Measurements from ENCODE around the gene SP9.

Gene SP9

DNA sequence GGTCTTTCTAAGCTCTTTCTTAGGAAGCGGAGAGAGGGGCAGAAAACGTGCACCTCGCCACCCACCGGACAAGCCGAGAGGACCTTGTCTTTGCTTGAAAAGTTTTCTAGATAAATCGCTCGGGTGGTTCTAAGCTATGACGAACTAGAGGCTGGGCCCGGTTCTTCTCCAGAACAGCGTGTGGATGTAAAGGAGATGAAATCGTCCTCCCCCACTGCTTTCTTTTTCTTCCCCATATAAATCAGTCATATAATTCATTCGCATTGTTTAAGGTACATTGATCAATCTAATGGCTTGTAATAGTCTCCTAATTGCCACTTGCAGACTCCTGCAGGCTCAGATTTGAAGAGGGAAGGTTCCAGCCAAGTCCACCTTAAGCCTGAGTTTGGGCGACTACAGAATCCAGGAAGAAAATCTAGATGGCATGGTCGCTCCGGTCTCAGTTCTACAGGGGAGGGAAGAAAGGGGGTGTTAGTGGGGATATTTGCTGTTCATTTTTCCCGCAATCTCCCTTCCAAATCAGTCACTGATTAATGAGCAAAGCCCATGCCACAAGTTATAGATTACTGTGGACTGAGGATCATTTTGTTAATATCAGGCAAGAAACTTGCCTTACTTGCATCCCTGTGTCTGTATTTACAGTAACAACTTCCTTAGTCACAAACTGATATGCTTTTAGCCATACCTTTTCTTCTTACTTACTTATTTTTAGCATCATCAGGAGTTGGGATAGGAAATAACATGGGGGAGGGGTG, 5.6 kb upstream of the SP9 start:
- no peak overlapping the region for H3K4me3 ChIP-seq (ENCODE audit: low read depth, low read length)
- TF ChIP-seq, protein P1, sequence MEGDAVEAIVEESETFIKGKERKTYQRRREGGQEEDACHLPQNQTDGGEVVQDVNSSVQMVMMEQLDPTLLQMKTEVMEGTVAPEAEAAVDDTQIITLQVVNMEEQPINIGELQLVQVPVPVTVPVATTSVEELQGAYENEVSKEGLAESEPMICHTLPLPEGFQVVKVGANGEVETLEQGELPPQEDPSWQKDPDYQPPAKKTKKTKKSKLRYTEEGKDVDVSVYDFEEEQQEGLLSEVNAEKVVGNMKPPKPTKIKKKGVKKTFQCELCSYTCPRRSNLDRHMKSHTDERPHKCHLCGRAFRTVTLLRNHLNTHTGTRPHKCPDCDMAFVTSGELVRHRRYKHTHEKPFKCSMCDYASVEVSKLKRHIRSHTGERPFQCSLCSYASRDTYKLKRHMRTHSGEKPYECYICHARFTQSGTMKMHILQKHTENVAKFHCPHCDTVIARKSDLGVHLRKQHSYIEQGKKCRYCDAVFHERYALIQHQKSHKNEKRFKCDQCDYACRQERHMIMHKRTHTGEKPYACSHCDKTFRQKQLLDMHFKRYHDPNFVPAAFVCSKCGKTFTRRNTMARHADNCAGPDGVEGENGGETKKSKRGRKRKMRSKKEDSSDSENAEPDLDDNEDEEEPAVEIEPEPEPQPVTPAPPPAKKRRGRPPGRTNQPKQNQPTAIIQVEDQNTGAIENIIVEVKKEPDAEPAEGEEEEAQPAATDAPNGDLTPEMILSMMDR (IDR thresholded peaks at IDR 0.05; ENCODE audit: borderline replicate concordance, insufficient read depth, low read depth, low read length), result no peak

DNA sequence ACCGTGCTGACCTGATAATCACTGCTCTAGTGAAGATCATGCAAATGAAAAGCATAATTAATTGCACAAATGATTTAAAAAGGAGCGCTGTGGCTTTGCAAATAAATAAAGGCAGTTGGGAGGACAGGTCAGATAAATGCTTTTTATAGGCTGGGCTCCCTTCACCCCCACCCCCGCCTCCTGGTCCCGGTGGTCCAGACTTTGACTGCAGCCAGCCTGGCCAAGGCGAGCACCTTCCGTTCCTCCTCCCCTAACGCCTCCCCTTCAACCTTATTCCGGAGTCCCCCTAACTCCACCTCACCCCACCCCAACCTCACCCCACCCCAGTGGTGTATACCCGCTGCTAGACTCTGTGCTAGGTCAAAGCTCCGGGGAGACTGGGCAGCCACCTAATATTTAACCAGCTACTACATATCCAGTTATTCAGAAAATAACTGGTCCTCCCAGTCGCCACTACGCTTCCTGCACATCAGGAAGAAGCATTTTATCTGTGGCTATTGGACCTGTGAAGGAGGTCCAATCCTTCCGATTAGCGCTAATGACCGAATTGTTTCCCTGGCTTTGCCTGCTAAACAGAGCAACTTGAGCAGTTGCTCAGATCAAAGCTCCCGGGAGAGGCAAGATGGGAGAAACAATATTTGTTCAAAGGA, 3.7 kb upstream of the SP9 start:
- H3K4me3 ChIP-seq (ENCODE audit: low read depth, low read length), result no peak overlapping the region
- TF ChIP-seq, protein P1 (IDR thresholded peaks at IDR 0.05; ENCODE audit: borderline replicate concordance, insufficient read depth, low read depth, low read length), result no peak

GRCh38 chr2:174331595-174332216, 3.0 kb upstream of the SP9 start:
- TF ChIP-seq, protein P1 (IDR thresholded peaks at IDR 0.05; ENCODE audit: borderline replicate concordance, insufficient read depth, low read depth, low read length), result no peak
- no peak overlapping the region for H3K4me3 ChIP-seq (ENCODE audit: low read depth, low read length)

DNA sequence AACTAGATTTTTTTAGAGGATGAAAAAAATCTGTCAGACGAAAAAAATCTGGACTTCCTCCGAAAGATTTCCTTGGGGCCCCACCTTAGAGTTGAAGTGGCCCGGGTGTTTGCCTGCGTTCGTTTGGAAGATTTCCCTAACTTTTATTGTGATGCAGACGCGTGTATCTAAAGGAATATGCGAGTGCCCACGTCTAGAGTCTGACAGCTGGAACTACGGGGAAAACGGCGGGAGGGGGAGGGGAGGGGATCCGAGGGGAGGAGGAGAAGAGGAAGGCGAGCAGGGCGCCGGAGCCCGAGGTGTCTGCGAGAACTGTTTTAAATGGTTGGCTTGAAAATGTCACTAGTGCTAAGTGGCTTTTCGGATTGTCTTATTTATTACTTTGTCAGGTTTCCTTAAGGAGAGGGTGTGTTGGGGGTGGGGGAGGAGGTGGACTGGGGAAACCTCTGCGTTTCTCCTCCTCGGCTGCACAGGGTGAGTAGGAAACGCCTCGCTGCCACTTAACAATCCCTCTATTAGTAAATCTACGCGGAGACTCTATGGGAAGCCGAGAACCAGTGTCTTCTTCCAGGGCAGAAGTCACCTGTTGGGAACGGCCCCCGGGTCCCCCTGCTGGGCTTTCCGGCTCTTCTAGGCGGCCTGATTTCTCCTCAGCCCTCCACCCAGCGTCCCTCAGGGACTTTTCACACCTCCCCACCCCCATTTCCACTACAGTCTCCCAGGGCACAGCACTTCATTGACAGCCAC, 2.4 kb upstream of the SP9 start:
- TF ChIP-seq, protein P1 (IDR thresholded peaks at IDR 0.05; ENCODE audit: borderline replicate concordance, insufficient read depth, low read depth, low read length), result no peak
- H3K4me3 ChIP-seq (ENCODE audit: low read depth, low read length), result no peak overlapping the region

- TF ChIP-seq, protein P1 (IDR thresholded peaks at IDR 0.05; ENCODE audit: borderline replicate concordance, insufficient read depth, low read depth, low read length), result no peak
- peak overlapping the region; percentile 42 for H3K4me3 ChIP-seq (ENCODE audit: low read depth, low read length)
Observed at GRCh38 chr2:174333017-174333371, 1.8 kb upstream of the SP9 start.

- TF ChIP-seq, protein P1 (IDR thresholded peaks at IDR 0.05; ENCODE audit: borderline replicate concordance, insufficient read depth, low read depth, low read length), result no peak
- H3K4me3 ChIP-seq (ENCODE audit: low read depth, low read length), result peak overlapping the region; percentile 42
Observed at GRCh38 chr2:174333372-174334277, 1.1 kb upstream of the SP9 start.
